Measurements from ENCODE around the gene ORC4. TPM values are rescaled to one million over a fixed set of nuclear protein-coding genes. Genes with fewer than 3 reads are reported as not detected.

ORC4 gene
- total RNA-seq, 1 experiment from 2014 or later: 72.9 TPM

- Histone ChIP-seq H3K18ac (ENCODE audit: insufficient read length, low read depth, low read length) (no peak overlapping the region), H3K4me1 (ENCODE audit: insufficient read depth, low read length) (no peaks in the 10 kb centered on the region), H3K9ac (ENCODE audit: extremely low read depth, insufficient read length, low read length) (no peak overlapping the region), H2BK120ac (ENCODE audit: low read depth, low read length, poor library complexity, severe bottlenecking) (no peak overlapping the region), H3K23me2 (ENCODE audit: insufficient read length, low read depth, low read length, poor library complexity, severe bottlenecking) (no peaks in the 10 kb centered on the region), H3K27ac (ENCODE audit: insufficient read length, low read depth, low read length) (no peak overlapping the region), H2AK5ac (ENCODE audit: insufficient read length, low read length) (no peak overlapping the region), H2BK20ac (ENCODE audit: low read depth, low read length, poor library complexity, severe bottlenecking) (no peak overlapping the region), H4K20me1 (ENCODE audit: control insufficient read depth, insufficient read depth, insufficient read length) (no peaks in the 10 kb centered on the region), H4K91ac (ENCODE audit: insufficient read length, low read depth, low read length) (no peak overlapping the region), H2AFZ (ENCODE audit: low read length) (no peak overlapping the region), H3K14ac (ENCODE audit: insufficient read depth, low read length) (no peak overlapping the region), H3K27me3 (ENCODE audit: insufficient read depth, low read length) (no peaks in the 10 kb centered on the region), H2BK15ac (ENCODE audit: low read depth, low read length) (no peak overlapping the region), H3K56ac (ENCODE audit: insufficient read length, low read depth, low read length) (no peak overlapping the region), H4K8ac (replicated peaks; ENCODE audit: insufficient read length, low read depth, low read length) (no peak overlapping the region), H3K4ac (ENCODE audit: low read depth, low read length) (no peak overlapping the region), H4K5ac (ENCODE audit: insufficient read length, low read depth, low read length) (no peak overlapping the region), H3T11ph (ENCODE audit: low read length) (no peak overlapping the region), H3K79me1 (ENCODE audit: insufficient read depth, low read depth, low read length, poor library complexity, severe bottlenecking) (no peaks in the 10 kb centered on the region), H3K23ac (ENCODE audit: insufficient read length, low read depth, low read length) (no peak overlapping the region), H2BK5ac (ENCODE audit: insufficient read length, low read length) (no peak overlapping the region), H3K4me2 (ENCODE audit: insufficient read depth, insufficient read length, low read length) (no peak overlapping the region), H3K9me3 (ENCODE audit: control insufficient read depth, low read depth, low read length) (no peaks in the 10 kb centered on the region), H2BK12ac (ENCODE audit: insufficient read length, low read depth, low read length) (no peak overlapping the region), H3K79me2 (ENCODE audit: insufficient read depth, low read length) (peaks cover 1% of the 10 kb centered on the region; the same call in 1 of the 2 replicates)
- H3K27me3 Mint-ChIP-seq (ENCODE audit: low read depth): no peaks in the 10 kb centered on the region
- no peaks in the 10 kb centered on the region for H3K9me3 Mint-ChIP-seq
- TF ChIP-seq CTCF (conservative IDR thresholded peaks at IDR 0.05): no peak
- H3K27ac Mint-ChIP-seq: no peak overlapping the region
- H3K36me3 Mint-ChIP-seq (ENCODE audit: insufficient read depth in 1 of 3, low read depth in 3 of 3): 0 out of 7 replicates have a peak, but pooled peaks cover 0 to 2% (median 0%) of the 10 kb centered on the region in 3 experiments
- peaks cover 28 to 37% of the 10 kb centered on the region in 2 experiments for H3K4me1 Mint-ChIP-seq
- DNase-seq: no peak
- no peak overlapping the region for H3K4me3 Mint-ChIP-seq
Observed at GRCh38 chr2:147882631-147883030, 137.9 kb downstream of the ORC4 start.

Other genes starting within 250 kb of the ORC4 start
- 13.4 and 14.5 TPM in 2 replicates for gene ACVR2A, start 175.7 kb downstream of the ORC4 start, total RNA-seq (2021)
- gene MBD5, start 354 bp upstream of the ORC4 start, total RNA-seq (2021): 22.1 and 23.1 TPM in 2 replicates